HL-60 (cell line): ENCODE results near the gene COMMD1.
"Not testable (repeated sequence)": the region's sequence is repeated elsewhere in the genome, so short reads cannot be mapped to it uniquely, and the experiment has no call there.

Source experiments
- DNase-seq, 2 experiments: peaks; one replicate each; pipeline ENCODE4 v3.0.0-alpha.2; 2010 to 2020; ENCODE audit warnings: low read depth in 1 of 2, low spot score in 1 of 2
- H3K27ac ChIP-seq: fragments of 250-450 bp; sonication (Bioruptor Pico); replicated peaks from 2 replicates; pipeline ENCODE4 v1.5.1; 2020; ENCODE audit warnings: mild to moderate bottlenecking, moderate library complexity
- H3K27me3 ChIP-seq: fragments of 250-450 bp; sonication (Bioruptor Pico); 2 replicates; pipeline ENCODE4 v1.5.1; 2021; ENCODE audit warnings: mild to moderate bottlenecking, moderate library complexity; ENCODE audit not compliant: insufficient read depth, poor library complexity, severe bottlenecking
- H3K4me3 ChIP-seq: replicated peaks from 2 replicates; pipeline ENCODE4 v1.5.1; 2011; ENCODE audit warnings: mild to moderate bottlenecking, control low read depth, low read length; ENCODE audit not compliant: insufficient read depth
- GABPA ChIP-seq: IDR thresholded peaks from 2 replicates; pipeline ENCODE4 v1.6.1; 2012; ENCODE audit warnings: low read depth
- POLR2AphosphoS5 ChIP-seq: IDR thresholded peaks from 2 replicates; pipeline ENCODE4 v1.6.1; 2012; ENCODE audit warnings: low read depth
- REST ChIP-seq: IDR thresholded peaks from 2 replicates; pipeline ENCODE4 v1.6.1; 2012; ENCODE audit warnings: low read depth; ENCODE audit not compliant: insufficient replicate concordance
- SPI1 ChIP-seq: IDR thresholded peaks from 2 replicates; pipeline ENCODE4 v1.6.1; 2012; ENCODE audit warnings: low read depth, mild to moderate bottlenecking, borderline replicate concordance
- TF ChIP-seq, protein P1 (sequence below): IDR thresholded peaks from one replicate; pipeline ENCODE4 v1.5.1; 2011; ENCODE audit warnings: low read length, control low read depth, inconsistent platforms; ENCODE audit not compliant: insufficient read depth

Gene COMMD1

GRCh38 chr2:61909116-61909515 lies 3.6 kb downstream of the COMMD1 start:
- TF ChIP-seq GABPA (no peak), POLR2AphosphoS5 (no peak), SPI1 (no peak), REST (no peak)
- TF ChIP-seq, protein P1, sequence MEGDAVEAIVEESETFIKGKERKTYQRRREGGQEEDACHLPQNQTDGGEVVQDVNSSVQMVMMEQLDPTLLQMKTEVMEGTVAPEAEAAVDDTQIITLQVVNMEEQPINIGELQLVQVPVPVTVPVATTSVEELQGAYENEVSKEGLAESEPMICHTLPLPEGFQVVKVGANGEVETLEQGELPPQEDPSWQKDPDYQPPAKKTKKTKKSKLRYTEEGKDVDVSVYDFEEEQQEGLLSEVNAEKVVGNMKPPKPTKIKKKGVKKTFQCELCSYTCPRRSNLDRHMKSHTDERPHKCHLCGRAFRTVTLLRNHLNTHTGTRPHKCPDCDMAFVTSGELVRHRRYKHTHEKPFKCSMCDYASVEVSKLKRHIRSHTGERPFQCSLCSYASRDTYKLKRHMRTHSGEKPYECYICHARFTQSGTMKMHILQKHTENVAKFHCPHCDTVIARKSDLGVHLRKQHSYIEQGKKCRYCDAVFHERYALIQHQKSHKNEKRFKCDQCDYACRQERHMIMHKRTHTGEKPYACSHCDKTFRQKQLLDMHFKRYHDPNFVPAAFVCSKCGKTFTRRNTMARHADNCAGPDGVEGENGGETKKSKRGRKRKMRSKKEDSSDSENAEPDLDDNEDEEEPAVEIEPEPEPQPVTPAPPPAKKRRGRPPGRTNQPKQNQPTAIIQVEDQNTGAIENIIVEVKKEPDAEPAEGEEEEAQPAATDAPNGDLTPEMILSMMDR = no peak
- Histone ChIP-seq H3K4me3 (no peak overlapping the region), H3K27me3 (no peaks in the 10 kb centered on the region), H3K27ac (no peak overlapping the region)
- DNase-seq = no peak

GRCh38 chr2:61910603-61911002 lies 5.1 kb downstream of the COMMD1 start:
- H3K4me3 ChIP-seq = no peak overlapping the region
- TF ChIP-seq, protein P1 = no peak
- TF ChIP-seq POLR2AphosphoS5 = no peak
- no peak for TF ChIP-seq REST
- TF ChIP-seq SPI1 = no peak
- no peak for TF ChIP-seq GABPA
- no peak overlapping the region for H3K27ac ChIP-seq
- DNase-seq = no peak
- H3K27me3 ChIP-seq = no peaks in the 10 kb centered on the region

- TF ChIP-seq REST (no peak), POLR2AphosphoS5 (no peak), SPI1 (no peak), GABPA (no peak)
- TF ChIP-seq, protein P1 = peak; percentile 16
- DNase-seq = peak in 1 of 2 experiments; percentile 15
These were observed 6.0 kb downstream of the COMMD1 start for GRCh38 chr2:61911510-61911909.

GRCh38 chr2:61914794-61915193 lies 9.3 kb downstream of the COMMD1 start:
- not testable (repeated sequence) for DNase-seq, H3K27me3 ChIP-seq, H3K4me3 ChIP-seq, H3K27ac ChIP-seq

More at GRCh38 chr2:61911510-61911909, 6.0 kb downstream of the COMMD1 start:
- Histone ChIP-seq H3K4me3 (no peak overlapping the region), H3K27ac (no peak overlapping the region), H3K27me3 (no peaks in the 10 kb centered on the region)
